GM19468 (cell line): ENCODE results near the gene TMEM266.

Experiments used
- ATAC-seq: cut with Tn5 transposase; IDR thresholded peaks from one replicate; pipeline ENCODE4 v1.9.1; 2021; ENCODE audit warnings: mild to moderate bottlenecking, moderate library complexity, moderate number of reproducible peaks; ENCODE audit not compliant: unreplicated experiment; ENCODE audit errors: extremely low read depth

The TMEM266 gene

GRCh38 chr15:76064375-76064774 lies 4.6 kb downstream of the TMEM266 start:
- no peak for ATAC-seq

- no peak for ATAC-seq
Observed at GRCh38 chr15:76065245-76065644, 5.5 kb downstream of the TMEM266 start.

- ATAC-seq = no peak
Observed at GRCh38 chr15:76065793-76066192, 6.0 kb downstream of the TMEM266 start.

GRCh38 chr15:76070192-76070591 lies 10.4 kb downstream of the TMEM266 start:
- ATAC-seq = no peak

DNA sequence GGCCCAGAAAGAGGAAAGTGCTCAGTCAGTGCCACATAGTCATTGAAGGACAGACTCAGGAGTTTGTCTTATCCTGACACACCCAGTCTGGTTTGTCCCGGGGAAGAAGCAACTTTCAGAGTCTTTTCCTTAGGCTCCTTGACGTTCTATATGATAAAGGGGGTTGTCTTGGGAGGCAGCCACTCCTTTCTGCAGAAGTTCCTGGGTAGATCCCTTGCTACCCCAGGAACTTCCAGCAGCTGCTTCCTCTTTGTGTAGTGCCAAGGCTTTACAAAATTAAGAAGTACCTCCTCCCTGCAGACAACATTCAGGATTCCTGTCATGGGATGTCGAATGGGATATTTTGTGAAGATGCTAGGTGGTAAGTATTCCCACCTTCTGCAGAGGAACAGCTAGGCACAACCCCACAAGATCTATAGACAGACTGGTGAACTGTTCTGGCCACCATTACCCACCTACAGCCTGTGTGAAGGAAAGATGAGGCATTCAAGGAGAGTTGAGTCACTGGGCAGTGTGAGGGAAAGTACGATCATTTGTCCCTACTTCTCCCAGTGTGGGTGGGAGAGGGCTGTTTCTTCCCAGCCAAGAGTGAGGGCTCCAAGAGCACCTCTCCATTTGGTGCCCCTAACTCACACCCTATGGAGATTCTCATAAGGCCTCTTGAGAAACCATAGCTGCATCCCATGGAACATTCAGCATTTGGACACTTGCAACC lies 11.3 kb downstream of the TMEM266 start:
- no peak for ATAC-seq

DNA sequence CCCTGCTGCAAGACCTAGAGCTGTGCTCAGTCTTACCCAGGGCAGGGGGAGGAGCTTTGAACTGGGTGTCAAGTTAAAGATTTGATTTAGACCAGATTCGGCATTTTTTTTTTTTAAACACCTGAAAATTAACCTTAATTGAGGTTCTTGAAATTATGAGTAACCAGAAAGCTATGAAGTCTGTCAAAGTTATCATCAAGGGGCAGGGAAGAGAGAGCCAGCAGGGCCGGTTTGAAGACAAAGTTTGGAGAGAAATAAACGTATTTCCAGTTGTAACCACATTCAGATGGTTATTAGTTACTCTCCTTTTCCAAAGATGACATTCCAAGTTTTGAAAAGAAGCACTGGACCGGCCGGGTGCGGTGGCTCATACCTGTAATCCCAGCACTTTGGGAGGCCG lies 12.0 kb downstream of the TMEM266 start:
- ATAC-seq = no peak

DNA sequence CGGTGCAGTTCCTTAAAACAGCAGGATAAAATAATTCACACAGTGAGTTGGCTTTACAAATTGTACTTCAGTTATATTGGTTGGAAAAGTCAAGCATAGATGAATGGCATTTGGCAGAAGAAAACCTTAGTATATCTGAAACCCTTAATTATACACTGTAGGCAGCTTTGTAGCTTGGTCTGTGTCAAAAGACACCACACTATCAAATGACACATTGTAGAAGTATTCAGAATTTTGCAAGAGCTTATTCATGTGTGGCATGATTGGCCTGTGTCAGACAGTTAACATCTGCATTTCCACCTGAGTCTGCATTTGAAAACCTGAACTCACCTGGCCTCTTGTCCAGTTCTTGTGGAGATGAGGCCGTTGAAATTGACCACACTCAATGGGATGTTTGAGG lies 13.8 kb downstream of the TMEM266 start:
- ATAC-seq = no peak

DNA sequence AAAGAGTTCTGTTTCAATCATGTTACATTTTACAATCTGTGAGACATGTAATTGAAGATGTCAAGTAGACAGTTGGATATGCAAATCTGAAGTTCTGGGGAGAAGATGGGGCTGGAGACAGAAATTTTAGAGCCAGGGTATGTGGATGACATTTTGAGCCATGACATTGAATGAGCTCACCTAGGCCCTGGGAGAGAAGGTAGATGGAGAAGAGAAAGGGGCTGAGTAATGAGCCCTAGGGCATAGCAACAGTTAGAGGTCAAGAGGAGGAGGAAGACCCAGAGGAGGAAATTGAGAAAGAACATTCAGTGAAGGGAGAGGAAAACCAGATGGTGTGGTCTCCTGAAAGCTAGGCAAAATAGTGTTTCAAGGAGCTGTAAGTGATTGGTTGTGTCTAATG lies 15.3 kb downstream of the TMEM266 start:
- no peak for ATAC-seq

DNA sequence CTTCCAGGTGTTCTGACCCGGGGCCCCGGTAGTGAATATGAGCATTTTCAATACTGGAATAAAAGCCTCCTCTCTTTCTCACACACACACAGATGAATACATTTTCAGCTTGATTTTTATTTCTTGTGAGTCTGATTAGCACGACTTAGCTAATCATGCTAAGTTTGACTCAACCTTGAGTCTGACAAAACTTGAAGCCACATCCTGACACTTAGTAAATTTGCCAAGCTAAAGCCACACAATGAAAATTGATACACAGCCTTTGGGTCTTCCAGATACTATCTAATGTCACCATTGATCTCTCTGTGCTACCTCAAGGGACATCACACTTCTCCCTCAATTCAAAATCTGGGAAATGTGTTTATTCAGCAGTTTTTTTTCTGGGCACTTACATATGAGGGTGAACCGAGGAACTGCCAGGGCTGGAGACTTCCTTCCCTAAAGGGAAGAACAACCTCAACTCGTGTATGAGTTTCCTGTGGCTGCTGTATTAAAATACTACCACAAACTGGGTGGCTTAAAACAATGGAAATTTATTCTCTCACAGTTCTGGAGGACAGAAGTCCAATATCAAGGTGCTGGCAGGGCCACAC lies 18.6 kb downstream of the TMEM266 start:
- no peak for ATAC-seq

DNA sequence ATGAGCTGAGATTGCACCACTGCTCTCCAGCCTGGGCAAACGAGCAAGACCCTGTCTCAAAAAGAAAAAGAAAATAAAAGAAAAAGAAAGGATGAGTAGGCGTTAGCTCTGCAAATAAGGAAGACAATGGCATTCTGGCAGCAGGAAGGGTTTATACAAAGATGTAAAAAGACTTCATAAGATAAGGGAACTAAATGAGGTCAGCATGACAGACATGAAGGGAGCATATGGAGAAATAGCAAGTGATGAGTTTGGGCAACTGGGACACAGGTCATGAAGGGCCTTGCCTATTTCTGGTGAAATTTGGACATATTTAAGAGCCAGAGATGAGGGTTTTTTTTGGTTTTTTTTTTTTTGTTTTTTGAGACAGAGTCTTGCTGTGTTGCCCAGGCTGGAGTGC lies 24.5 kb downstream of the TMEM266 start:
- no peak for ATAC-seq

DNA sequence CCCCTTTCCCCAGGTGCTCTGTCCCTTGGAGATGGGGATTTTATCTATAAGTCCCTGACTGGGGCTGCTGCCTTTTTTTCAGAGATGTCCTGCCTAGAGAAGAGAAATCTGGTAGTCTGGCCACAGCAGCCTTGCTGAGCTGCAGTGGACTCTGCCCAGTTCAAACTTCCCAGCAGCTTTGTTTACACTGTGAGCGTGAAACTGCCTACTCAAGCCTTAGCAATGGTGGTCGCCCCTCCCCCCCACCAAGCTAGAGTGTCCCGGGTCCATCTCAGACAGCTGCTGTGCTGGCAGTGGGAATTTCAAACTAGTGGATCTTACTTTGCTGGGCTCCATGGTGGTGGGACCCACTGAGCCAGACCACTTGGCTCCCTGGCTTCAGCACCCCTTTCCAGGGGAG lies 38.9 kb downstream of the TMEM266 start:
- no peak for ATAC-seq

DNA sequence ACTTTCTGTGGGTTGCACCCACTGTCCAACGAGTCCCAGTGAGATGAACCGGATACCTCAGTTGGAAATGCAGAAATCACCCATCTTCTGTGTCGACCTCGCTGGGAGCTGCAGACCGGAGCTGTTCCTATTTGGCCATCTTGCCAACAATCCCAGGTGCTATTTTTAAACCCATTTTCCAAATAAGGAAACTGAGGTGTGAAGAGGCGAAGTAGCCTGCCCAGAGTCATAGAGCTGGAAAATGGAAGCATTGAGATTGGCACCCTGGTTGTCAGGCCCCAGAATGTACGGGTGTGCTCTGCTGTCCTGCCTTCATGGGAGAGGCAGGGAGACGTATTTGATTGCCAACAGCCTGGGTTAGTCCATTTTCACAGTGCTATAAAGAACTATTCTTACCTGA lies 39.6 kb downstream of the TMEM266 start:
- no peak for ATAC-seq

- no peak for ATAC-seq
Observed at GRCh38 chr15:76100361-76100760, 40.6 kb downstream of the TMEM266 start.

DNA sequence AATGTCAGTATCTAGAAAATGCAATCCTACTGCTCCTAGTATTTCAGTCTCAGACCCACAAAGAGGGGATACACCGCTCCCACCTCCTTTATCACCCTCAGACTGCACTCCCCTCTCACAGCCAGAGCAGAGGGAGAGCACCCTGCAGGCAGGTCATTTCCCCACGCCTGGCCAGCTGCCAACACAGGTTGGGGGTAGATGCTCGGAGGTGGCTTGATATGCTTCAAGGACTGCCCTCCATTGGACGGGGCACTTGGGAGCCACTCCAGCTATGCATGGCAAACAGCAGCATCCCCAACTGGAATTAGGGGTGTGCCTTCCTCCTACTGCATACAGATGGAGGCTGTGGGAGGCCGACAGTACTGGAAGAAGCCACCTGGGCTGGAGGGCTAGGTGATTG lies 41.9 kb downstream of the TMEM266 start:
- ATAC-seq = no peak

DNA sequence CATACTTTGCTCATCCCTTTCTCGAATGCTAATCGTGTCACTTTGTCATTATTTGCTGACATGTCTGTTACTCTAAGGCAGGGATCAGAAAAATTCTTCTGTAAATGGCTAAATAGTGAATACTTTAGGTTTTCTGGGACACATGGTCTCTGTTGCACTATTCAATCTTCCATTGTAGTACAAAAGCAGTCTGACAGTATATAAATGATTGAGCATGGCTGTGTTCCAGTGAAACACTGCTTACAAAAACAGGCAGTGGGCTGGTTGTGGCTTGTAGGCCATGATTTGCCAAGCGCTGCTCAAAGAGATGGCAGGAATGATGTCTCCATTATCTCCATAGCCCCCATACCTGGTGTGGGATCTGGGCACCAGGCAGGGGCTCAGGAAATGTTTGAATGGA lies 45.6 kb downstream of the TMEM266 start:
- no peak for ATAC-seq

DNA sequence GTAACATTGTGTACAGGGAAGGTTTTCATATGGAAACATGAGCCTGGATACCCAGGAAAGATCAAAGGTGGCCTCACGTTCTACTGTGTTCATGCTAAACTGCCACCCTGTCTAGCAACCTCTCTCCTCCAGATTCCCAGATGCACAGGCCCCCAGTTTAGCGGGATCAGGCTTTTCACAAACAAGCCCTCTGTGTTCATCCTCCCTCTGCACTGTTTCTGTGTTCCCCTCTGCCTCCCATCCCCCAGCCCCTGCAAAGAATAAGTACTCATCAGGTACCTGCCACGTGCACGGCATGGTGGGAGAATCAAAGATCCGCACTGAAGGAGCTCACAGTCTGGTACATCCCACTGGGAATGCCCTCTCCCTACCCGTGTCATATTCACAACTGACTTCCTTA lies 46.1 kb downstream of the TMEM266 start:
- no peak for ATAC-seq

- no peak for ATAC-seq
Observed at GRCh38 chr15:76107169-76107568, 47.4 kb downstream of the TMEM266 start.

DNA sequence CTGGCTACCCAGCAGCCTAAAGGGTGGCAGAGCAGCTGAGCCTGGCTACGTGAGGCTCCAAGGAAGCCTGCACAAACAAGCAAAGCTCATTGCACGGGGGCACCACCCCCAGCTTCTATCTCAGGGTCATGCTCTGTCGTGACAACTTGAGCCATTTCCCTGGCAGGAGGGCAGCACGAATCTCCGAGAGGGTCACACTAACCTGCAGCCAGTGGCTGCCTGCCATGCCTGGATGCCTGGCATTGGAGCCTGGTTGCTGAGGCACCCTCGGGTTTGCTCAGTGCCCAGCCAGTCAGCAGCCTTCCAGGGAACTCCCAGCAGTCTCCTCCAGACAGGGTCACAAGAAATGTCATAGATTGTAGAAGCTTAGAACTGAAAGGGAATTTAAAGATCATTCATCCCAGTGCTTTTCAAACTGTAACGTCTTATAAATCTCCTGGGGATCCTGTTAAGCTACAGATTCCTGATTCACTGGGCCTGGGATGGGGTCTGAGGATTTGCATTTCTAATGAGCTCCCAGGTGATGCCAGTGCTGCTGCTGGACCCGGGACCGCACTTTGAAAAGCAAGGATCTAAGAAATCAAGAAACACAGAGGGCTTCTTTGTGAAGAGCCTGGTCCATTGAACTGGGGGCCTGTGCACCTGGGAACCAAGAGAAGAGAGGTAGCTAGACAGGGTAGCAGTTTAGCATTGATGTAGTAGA lies 48.4 kb downstream of the TMEM266 start:
- no peak for ATAC-seq

GRCh38 chr15:76109046-76109445 lies 49.3 kb downstream of the TMEM266 start:
- no peak for ATAC-seq

DNA sequence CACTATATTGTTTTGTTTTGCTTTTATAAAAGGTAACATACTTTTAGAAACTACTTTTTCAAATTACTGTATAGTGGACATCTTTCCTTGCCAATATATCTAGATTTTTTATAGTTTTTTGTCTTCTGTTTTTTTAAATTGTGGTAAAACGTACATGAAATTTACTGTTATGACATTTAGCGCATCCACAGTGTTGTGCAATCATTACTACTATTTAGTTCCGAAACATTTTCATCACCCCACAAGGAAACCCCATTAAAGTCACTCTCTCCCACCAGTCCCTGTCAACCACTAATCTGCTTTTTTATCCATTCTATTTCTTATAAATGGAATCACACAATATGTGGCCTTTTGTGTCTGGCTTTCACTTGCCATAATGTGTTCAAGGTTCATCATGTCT lies 54.8 kb downstream of the TMEM266 start:
- ATAC-seq = no peak

DNA sequence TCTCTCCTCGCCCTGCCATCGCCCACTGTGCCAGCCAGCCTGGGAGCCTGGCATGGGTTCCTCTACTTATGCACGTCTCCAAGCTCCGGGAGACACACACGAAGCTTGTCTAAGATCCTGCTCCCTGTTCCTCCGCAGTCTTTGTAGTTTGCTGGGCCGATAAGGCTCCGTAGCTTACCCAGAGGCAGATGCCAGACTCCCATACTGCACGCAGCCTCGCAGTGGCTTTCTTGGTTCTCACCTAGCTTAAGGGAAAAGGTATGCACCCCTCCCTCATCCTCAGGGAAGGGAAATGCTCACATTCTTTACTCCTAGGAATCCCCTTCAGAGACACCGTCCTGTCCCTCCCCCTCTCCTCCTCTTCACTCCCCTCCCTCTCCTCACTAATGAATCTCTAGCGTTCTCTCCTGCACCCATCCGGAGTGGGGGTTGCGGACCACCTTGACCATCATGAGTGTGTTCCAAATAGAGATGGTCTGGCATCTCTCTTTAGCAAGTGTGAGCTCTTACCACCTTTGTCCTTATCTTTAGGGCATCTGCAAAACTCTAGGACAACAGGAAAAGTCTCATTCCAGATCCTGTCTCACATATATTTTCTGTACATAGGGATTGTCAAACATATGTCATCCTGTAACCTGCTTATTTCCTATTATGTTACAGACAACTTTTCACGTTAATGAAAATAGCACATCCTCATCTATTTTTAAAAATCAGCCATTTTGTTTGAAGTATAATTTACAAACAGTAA lies 56.5 kb downstream of the TMEM266 start:
- ATAC-seq = no peak
